Measurements from ENCODE around the gene GREB1.

GRCh38 chr2:11656671-11657101 lies 122.8 kb downstream of the GREB1 start:
- TF ChIP-seq CTCF (IDR thresholded peaks at IDR 0.05; ENCODE audit: poor library complexity) (no peak), EZH2phosphoT487 (IDR thresholded peaks at IDR 0.05; ENCODE audit: low read depth, severe bottlenecking, unreplicated experiment) (no peak)

All from hepatocyte (in vitro differentiated cells).